Neural cell (in vitro differentiated cells): ENCODE results near the gene LYVE1. TPM values are rescaled to one million over a fixed set of nuclear protein-coding genes. Genes with fewer than 3 reads are reported as not detected.

Experiments
- H2AFZ ChIP-seq: fragments of 200-600, 300-800 bp; sonication (generic), shearing (Covaris generic); 2 replicates; pipeline ENCODE4 v1.6.0; 2014; ENCODE audit warnings: low read depth, mild to moderate bottlenecking, antibody characterized with exemption, low read length, moderate library complexity
- H3F3A ChIP-seq: fragments of 200-600 bp; shearing (Covaris generic); 2 replicates; pipeline ENCODE4 v1.6.1; 2016; ENCODE audit warnings: mild to moderate bottlenecking, moderate library complexity, mixed read lengths, antibody characterized with exemption, low read length; ENCODE audit not compliant: insufficient read depth, poor library complexity, severe bottlenecking
- H3K27ac ChIP-seq: fragments of 200-600, 300-800 bp; sonication (generic), shearing (Covaris generic); 2 replicates; pipeline ENCODE4 v1.5.1; 2014; ENCODE audit warnings: mild to moderate bottlenecking, low read length, moderate library complexity
- H3K27me3 ChIP-seq: fragments of 300-800, 200-600 bp; sonication (generic), shearing (Covaris generic); 2 replicates; pipeline ENCODE4 v1.6.0; 2014; ENCODE audit warnings: mild to moderate bottlenecking, low read depth, low read length, moderate library complexity; ENCODE audit not compliant: insufficient read depth
- H3K36me3 ChIP-seq: fragments of 300-800, 200-600 bp; sonication (generic), shearing (Covaris generic); 2 replicates; pipeline ENCODE4 v1.5.1; 2014; ENCODE audit warnings: mild to moderate bottlenecking, antibody characterized with exemption, low read length, moderate library complexity; ENCODE audit not compliant: insufficient read depth
- H3K4me2 ChIP-seq: fragments of 300-800, 200-600 bp; sonication (generic), shearing (Covaris generic); 2 replicates; pipeline ENCODE4 v1.6.0; 2014; ENCODE audit warnings: mild to moderate bottlenecking, low read length
- H3K4me3 ChIP-seq: fragments of 300-800, 200-600 bp; sonication (generic), shearing (Covaris generic); 2 replicates; pipeline ENCODE4 v1.5.1; 2014; ENCODE audit warnings: mild to moderate bottlenecking, low read length, moderate library complexity
- H3K79me2 ChIP-seq: fragments of 200-600 bp; shearing (Covaris generic); replicated peaks from 2 replicates; pipeline ENCODE4 v1.6.0; 2014; ENCODE audit warnings: mild to moderate bottlenecking, low read length, moderate library complexity; ENCODE audit not compliant: insufficient read depth
- H3K9ac ChIP-seq: fragments of 300-800, 200-600 bp; sonication (generic), shearing (Covaris generic); 2 replicates; pipeline ENCODE4 v1.6.1; 2016; ENCODE audit warnings: mild to moderate bottlenecking, low read length, mixed read lengths
- H3K9me2 ChIP-seq: fragments of 200-600 bp; shearing (Covaris generic); 2 replicates; pipeline ENCODE4 v1.6.1; 2016; ENCODE audit warnings: mild to moderate bottlenecking, low read length, mixed read lengths; ENCODE audit not compliant: insufficient read depth
- H3K9me3 ChIP-seq: fragments of 200-600, 300-800 bp; sonication (generic), shearing (Covaris generic); 2 replicates; pipeline ENCODE4 v1.6.1; 2016; ENCODE audit warnings: mild to moderate bottlenecking, mixed run types, low read length, moderate library complexity, mixed read lengths
- H4K20me1 ChIP-seq: fragments of 200-600 bp; shearing (Covaris generic); 2 replicates; pipeline ENCODE4 v1.6.1; 2016; ENCODE audit warnings: mild to moderate bottlenecking, mixed run types; ENCODE audit not compliant: insufficient read depth
- EP300 ChIP-seq: fragments of 450-650 bp; conservative IDR thresholded peaks from 2 replicates; pipeline ENCODE4 v1.6.1; 2014; ENCODE audit warnings: antibody characterized with exemption, mild to moderate bottlenecking, moderate library complexity; ENCODE audit not compliant: poor library complexity, severe bottlenecking
- EZH2 ChIP-seq: fragments of 200-600, 300-800 bp; shearing (Covaris generic), sonication (generic); IDR thresholded peaks from 2 replicates; pipeline ENCODE4 v1.6.1; 2014; ENCODE audit warnings: antibody characterized with exemption, low read length, borderline replicate concordance, mild to moderate bottlenecking; ENCODE audit not compliant: insufficient read depth, poor library complexity, severe bottlenecking
- MXI1 ChIP-seq: fragments of 450-650 bp; conservative IDR thresholded peaks from 2 replicates; pipeline ENCODE4 v1.6.1; 2014; ENCODE audit warnings: antibody characterized with exemption, mild to moderate bottlenecking; ENCODE audit not compliant: poor library complexity, severe bottlenecking
- POLR2AphosphoS5 ChIP-seq: IDR thresholded peaks from 2 replicates; pipeline ENCODE4 v1.6.1; 2012
- RAD21 ChIP-seq: fragments of 450-650 bp; conservative IDR thresholded peaks from 2 replicates; pipeline ENCODE4 v1.6.1; 2014; ENCODE audit warnings: antibody characterized with exemption, mild to moderate bottlenecking, moderate library complexity
- SMC3 ChIP-seq: fragments of 450-650 bp; conservative IDR thresholded peaks from 2 replicates; pipeline ENCODE4 v1.6.1; 2014; ENCODE audit warnings: antibody characterized with exemption, mild to moderate bottlenecking, moderate library complexity; ENCODE audit not compliant: poor library complexity
- TAF1 ChIP-seq: IDR thresholded peaks from 2 replicates; pipeline ENCODE4 v1.6.1; 2012; ENCODE audit warnings: low read depth
- polyA plus RNA-seq: library from polyadenylated mRNA; depleted of rRNA; stranded (reverse); fragments of >200 nt; gene quantifications from 2 replicates; pipeline ENCODE4 v1.2.3, GENCODE V29; 2014
- TF ChIP-seq, protein P1 (sequence below): IDR thresholded peaks from 2 replicates; pipeline ENCODE4 v1.6.1; 2012; ENCODE audit warnings: borderline replicate concordance
- TF ChIP-seq, protein P2 (sequence below): fragments of 450-650 bp; IDR thresholded peaks from 2 replicates; pipeline ENCODE4 v1.5.1; 2014; ENCODE audit warnings: antibody characterized with exemption, mild to moderate bottlenecking, moderate library complexity; ENCODE audit not compliant: poor library complexity, severe bottlenecking

Gene LYVE1
- polyA plus RNA-seq, 1 donor from 2014 or later: not detected

DNA sequence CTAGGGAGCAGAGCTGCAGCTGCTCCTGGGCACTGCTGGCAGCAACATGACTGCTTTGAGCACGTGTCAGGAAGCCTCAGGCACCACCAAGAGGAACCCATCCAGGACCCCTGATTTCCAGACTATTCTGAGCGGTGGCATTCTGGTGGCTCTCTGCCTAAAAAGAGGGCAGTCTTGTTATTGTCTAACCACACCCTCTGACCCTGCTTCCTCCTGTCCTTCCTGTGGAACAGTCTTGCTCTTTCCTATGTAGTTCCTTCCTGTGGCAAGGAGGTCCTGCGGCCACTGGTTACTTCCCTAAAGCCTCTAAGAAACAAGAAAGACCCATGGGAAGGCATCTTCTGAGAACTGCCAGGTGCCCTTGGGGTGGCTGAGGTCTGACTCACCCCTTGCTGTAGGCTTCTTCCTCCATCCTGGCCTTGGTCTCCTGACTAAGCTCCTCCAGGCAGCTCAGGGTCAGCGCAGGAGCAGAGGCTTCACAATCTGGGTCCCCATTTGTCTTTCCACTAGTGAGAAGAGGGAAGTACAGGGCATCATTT, 13.1 kb upstream of the LYVE1 start:
- Histone ChIP-seq H3K9me2 (no peaks in the 10 kb centered on the region), H4K20me1 (no peaks in the 10 kb centered on the region), H3K9me3 (no peaks in the 10 kb centered on the region), H3K36me3 (no peaks in the 10 kb centered on the region), H3K9ac (no peak overlapping the region), H3F3A (no peaks in the 10 kb centered on the region), H3K27me3 (no peaks in the 10 kb centered on the region), H3K27ac (no peak overlapping the region), H3K4me2 (no peak overlapping the region), H2AFZ (no peak overlapping the region), H3K79me2 (no peaks in the 10 kb centered on the region), H3K4me3 (no peak overlapping the region)
- TF ChIP-seq MXI1: no peak
- TF ChIP-seq EZH2: no peak
- TF ChIP-seq EP300: no peak

GRCh38 chr11:10580623-10581022, 12.2 kb upstream of the LYVE1 start:
- TF ChIP-seq EP300 (no peak), POLR2AphosphoS5 (no peak), SMC3 (no peak), EZH2 (no peak), RAD21 (no peak), MXI1 (no peak), TAF1 (no peak)
- TF ChIP-seq, protein P1, sequence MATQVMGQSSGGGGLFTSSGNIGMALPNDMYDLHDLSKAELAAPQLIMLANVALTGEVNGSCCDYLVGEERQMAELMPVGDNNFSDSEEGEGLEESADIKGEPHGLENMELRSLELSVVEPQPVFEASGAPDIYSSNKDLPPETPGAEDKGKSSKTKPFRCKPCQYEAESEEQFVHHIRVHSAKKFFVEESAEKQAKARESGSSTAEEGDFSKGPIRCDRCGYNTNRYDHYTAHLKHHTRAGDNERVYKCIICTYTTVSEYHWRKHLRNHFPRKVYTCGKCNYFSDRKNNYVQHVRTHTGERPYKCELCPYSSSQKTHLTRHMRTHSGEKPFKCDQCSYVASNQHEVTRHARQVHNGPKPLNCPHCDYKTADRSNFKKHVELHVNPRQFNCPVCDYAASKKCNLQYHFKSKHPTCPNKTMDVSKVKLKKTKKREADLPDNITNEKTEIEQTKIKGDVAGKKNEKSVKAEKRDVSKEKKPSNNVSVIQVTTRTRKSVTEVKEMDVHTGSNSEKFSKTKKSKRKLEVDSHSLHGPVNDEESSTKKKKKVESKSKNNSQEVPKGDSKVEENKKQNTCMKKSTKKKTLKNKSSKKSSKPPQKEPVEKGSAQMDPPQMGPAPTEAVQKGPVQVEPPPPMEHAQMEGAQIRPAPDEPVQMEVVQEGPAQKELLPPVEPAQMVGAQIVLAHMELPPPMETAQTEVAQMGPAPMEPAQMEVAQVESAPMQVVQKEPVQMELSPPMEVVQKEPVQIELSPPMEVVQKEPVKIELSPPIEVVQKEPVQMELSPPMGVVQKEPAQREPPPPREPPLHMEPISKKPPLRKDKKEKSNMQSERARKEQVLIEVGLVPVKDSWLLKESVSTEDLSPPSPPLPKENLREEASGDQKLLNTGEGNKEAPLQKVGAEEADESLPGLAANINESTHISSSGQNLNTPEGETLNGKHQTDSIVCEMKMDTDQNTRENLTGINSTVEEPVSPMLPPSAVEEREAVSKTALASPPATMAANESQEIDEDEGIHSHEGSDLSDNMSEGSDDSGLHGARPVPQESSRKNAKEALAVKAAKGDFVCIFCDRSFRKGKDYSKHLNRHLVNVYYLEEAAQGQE: no peak
- TF ChIP-seq, protein P2, sequence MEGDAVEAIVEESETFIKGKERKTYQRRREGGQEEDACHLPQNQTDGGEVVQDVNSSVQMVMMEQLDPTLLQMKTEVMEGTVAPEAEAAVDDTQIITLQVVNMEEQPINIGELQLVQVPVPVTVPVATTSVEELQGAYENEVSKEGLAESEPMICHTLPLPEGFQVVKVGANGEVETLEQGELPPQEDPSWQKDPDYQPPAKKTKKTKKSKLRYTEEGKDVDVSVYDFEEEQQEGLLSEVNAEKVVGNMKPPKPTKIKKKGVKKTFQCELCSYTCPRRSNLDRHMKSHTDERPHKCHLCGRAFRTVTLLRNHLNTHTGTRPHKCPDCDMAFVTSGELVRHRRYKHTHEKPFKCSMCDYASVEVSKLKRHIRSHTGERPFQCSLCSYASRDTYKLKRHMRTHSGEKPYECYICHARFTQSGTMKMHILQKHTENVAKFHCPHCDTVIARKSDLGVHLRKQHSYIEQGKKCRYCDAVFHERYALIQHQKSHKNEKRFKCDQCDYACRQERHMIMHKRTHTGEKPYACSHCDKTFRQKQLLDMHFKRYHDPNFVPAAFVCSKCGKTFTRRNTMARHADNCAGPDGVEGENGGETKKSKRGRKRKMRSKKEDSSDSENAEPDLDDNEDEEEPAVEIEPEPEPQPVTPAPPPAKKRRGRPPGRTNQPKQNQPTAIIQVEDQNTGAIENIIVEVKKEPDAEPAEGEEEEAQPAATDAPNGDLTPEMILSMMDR: no peak
- H3K27me3 ChIP-seq: no peaks in the 10 kb centered on the region
- H2AFZ ChIP-seq: no peak overlapping the region
- no peaks in the 10 kb centered on the region for H3K79me2 ChIP-seq
- no peak overlapping the region for H3K27ac ChIP-seq
- no peaks in the 10 kb centered on the region for H3K36me3 ChIP-seq
- no peak overlapping the region for H3K4me3 ChIP-seq
- no peaks in the 10 kb centered on the region for H3F3A ChIP-seq
- H3K9me2 ChIP-seq: no peaks in the 10 kb centered on the region
- no peaks in the 10 kb centered on the region for H4K20me1 ChIP-seq
- no peak overlapping the region for H3K4me2 ChIP-seq
- no peaks in the 10 kb centered on the region for H3K9me3 ChIP-seq
- no peak overlapping the region for H3K9ac ChIP-seq

DNA sequence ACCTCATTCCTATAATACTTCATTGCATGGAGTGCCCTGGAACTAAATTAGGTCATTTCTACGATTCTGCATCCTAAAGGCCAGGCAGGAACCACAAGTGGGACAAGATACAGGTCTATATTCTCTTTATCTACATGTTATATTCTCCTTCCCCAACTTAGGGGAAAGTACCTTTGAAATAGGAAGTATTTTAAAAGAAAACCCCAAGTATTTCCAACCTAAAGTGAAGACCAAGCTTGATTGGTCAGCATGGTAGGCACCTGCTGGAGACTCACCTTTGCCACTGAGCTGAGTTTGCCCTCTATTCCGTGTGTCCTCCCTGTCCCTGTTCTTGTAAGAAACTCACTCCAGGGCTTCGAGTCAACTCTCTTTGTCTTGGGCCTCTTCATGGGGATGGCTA, 11.2 kb upstream of the LYVE1 start:
- Histone ChIP-seq H3K9ac (no peak overlapping the region), H3F3A (no peaks in the 10 kb centered on the region), H2AFZ (no peak overlapping the region), H3K27me3 (no peaks in the 10 kb centered on the region), H3K4me3 (no peak overlapping the region), H3K9me2 (no peaks in the 10 kb centered on the region), H3K4me2 (no peak overlapping the region), H3K79me2 (no peaks in the 10 kb centered on the region), H4K20me1 (no peaks in the 10 kb centered on the region), H3K27ac (no peak overlapping the region), H3K36me3 (no peaks in the 10 kb centered on the region), H3K9me3 (no peaks in the 10 kb centered on the region)
- TF ChIP-seq, protein P2: no peak
- TF ChIP-seq, protein P1: no peak
- TF ChIP-seq TAF1 (no peak), EZH2 (no peak), POLR2AphosphoS5 (no peak), SMC3 (no peak)
